ENCODE results near the gene EPAS1.

- TF ChIP-seq CTCF (IDR thresholded peaks at IDR 0.05) (no peak), POLR2A (IDR thresholded peaks at IDR 0.05) (no peak)
Observed at GRCh38 chr2:46351098-46351749, 54.0 kb downstream of the EPAS1 start.
